ENCODE results near the gene HLA-DMB. TPM values are rescaled to one million over a fixed set of nuclear protein-coding genes. Genes with fewer than 3 reads are reported as not detected.

The HLA-DMB gene
- total RNA-seq, 1 donor from 2014 or later = not detected

- H3K27ac Mint-ChIP-seq (ENCODE audit: unreplicated experiment) = no peak overlapping the region
- H3K27me3 Mint-ChIP-seq (ENCODE audit: unreplicated experiment) = peaks cover 23% of the 10 kb centered on the region
- no peak for TF ChIP-seq CTCF (IDR thresholded peaks at IDR 0.05)
- no peak overlapping the region for H3K4me3 Mint-ChIP-seq (ENCODE audit: unreplicated experiment)
- H3K9me3 Mint-ChIP-seq (ENCODE audit: unreplicated experiment) = no peaks in the 10 kb centered on the region
- H3K36me3 Mint-ChIP-seq (ENCODE audit: unreplicated experiment) = no peaks in the 10 kb centered on the region
- no peak for DNase-seq (ENCODE audit: extremely low spot score, unreplicated experiment)
- peaks cover 6% of the 10 kb centered on the region for H3K4me1 Mint-ChIP-seq (ENCODE audit: unreplicated experiment)
Observed at GRCh38 chr6:32950449-32950848, 9.6 kb upstream of the HLA-DMB start.

GRCh38 chr6:32950010-32950409 is 9.2 kb upstream of the HLA-DMB start:
- Mint-ChIP-seq H3K4me1 (ENCODE audit: unreplicated experiment) (peaks cover 6% of the 10 kb centered on the region), H3K9me3 (ENCODE audit: unreplicated experiment) (no peaks in the 10 kb centered on the region), H3K27me3 (ENCODE audit: unreplicated experiment) (peaks cover 27% of the 10 kb centered on the region), H3K36me3 (ENCODE audit: unreplicated experiment) (no peaks in the 10 kb centered on the region), H3K4me3 (ENCODE audit: unreplicated experiment) (no peak overlapping the region), H3K27ac (ENCODE audit: unreplicated experiment) (no peak overlapping the region)
- no peak for TF ChIP-seq CTCF (IDR thresholded peaks at IDR 0.05)
- DNase-seq (ENCODE audit: extremely low spot score, unreplicated experiment) = no peak

- H3K27ac Mint-ChIP-seq (ENCODE audit: unreplicated experiment) = no peak overlapping the region
- no peak for DNase-seq (ENCODE audit: extremely low spot score, unreplicated experiment)
- peaks cover 31% of the 10 kb centered on the region for H3K27me3 Mint-ChIP-seq (ENCODE audit: unreplicated experiment)
Observed at GRCh38 chr6:32949113-32949512, 8.3 kb upstream of the HLA-DMB start.

GRCh38 chr6:32947552-32948465 is 7.0 kb upstream of the HLA-DMB start:
- DNase-seq (ENCODE audit: extremely low spot score, unreplicated experiment) = no peak
- TF ChIP-seq CTCF (IDR thresholded peaks at IDR 0.05) = peak; percentile 58
- Mint-ChIP-seq H3K4me3 (ENCODE audit: unreplicated experiment) (no peak overlapping the region), H3K36me3 (ENCODE audit: unreplicated experiment) (no peaks in the 10 kb centered on the region), H3K27me3 (ENCODE audit: unreplicated experiment) (peaks cover 41% of the 10 kb centered on the region), H3K9me3 (ENCODE audit: unreplicated experiment) (no peaks in the 10 kb centered on the region), H3K27ac (ENCODE audit: unreplicated experiment) (no peak overlapping the region), H3K4me1 (ENCODE audit: unreplicated experiment) (peaks cover 2% of the 10 kb centered on the region)

More at GRCh38 chr6:32949113-32949512, 8.3 kb upstream of the HLA-DMB start:
- H3K36me3 Mint-ChIP-seq (ENCODE audit: unreplicated experiment) = no peaks in the 10 kb centered on the region
- no peaks in the 10 kb centered on the region for H3K9me3 Mint-ChIP-seq (ENCODE audit: unreplicated experiment)
- peaks cover 6% of the 10 kb centered on the region for H3K4me1 Mint-ChIP-seq (ENCODE audit: unreplicated experiment)
- TF ChIP-seq CTCF (IDR thresholded peaks at IDR 0.05) = no peak
- no peak overlapping the region for H3K4me3 Mint-ChIP-seq (ENCODE audit: unreplicated experiment)

GRCh38 chr6:32946893-32947292 is 6.1 kb upstream of the HLA-DMB start:
- H3K4me3 Mint-ChIP-seq (ENCODE audit: unreplicated experiment) = no peak overlapping the region
- no peaks in the 10 kb centered on the region for H3K36me3 Mint-ChIP-seq (ENCODE audit: unreplicated experiment)
- DNase-seq (ENCODE audit: extremely low spot score, unreplicated experiment) = no peak
- no peak overlapping the region for H3K27ac Mint-ChIP-seq (ENCODE audit: unreplicated experiment)
- no peaks in the 10 kb centered on the region for H3K9me3 Mint-ChIP-seq (ENCODE audit: unreplicated experiment)
- peaks cover 51% of the 10 kb centered on the region for H3K27me3 Mint-ChIP-seq (ENCODE audit: unreplicated experiment)
- no peaks in the 10 kb centered on the region for H3K4me1 Mint-ChIP-seq (ENCODE audit: unreplicated experiment)
- no peak for TF ChIP-seq CTCF (IDR thresholded peaks at IDR 0.05)
